HepG2 (cell line): ENCODE measurements around the gene TRIM69. TPM values are rescaled to one million over a fixed set of nuclear protein-coding genes. Genes with fewer than 3 reads are reported as not detected.
"Not testable (repeated sequence)": the region's sequence is repeated elsewhere in the genome, so short reads cannot be mapped to it uniquely, and the experiment has no call there.

ENCODE experiments used
- ATAC-seq: fragments of 200-7000 bp; cut with Tn5 transposase; 3 replicates; pipeline ENCODE4 v1.9.1; 2020; ENCODE audit warnings: mild to moderate bottlenecking, moderate library complexity
- BruUV-seq: library from RNA; stranded (reverse); fragments of 400-500 nt; replicated peaks from 2 replicates; lab custom pipeline; 2021; lab: Mats Ljungman, UMichigan
- CTCF ChIA-PET: fragments of 300-600 bp; formaldehyde crosslinking; extraction: SDS; loops from one replicate; lab custom pipeline; 2021; ENCODE audit warnings: low total read pairs, inconsistent platforms, low intra/inter-chr PET ratio; lab: Yijun Ruan, JAX
- POLR2A ChIA-PET: fragments of 350-600 bp; sonication (Branson Sonifier 250); formaldehyde crosslinking; loops from one replicate; lab custom pipeline; 2020; ENCODE audit warnings: antibody characterized with exemption, inconsistent platforms; lab: Yijun Ruan, JAX
- DNase-seq: peaks from one replicate; pipeline ENCODE4 v3.0.0-alpha.2; 2015; ENCODE audit warnings: low spot score
- FAIRE-seq: peaks from 3 replicates; lab custom pipeline; 2011; peaks lifted over from hg19 to GRCh38; lab: Jason Lieb, UNC
- H2AFZ ChIP-seq: one replicate; pipeline ENCODE4 v1.6.1; 2011; ENCODE audit warnings: low read length, inconsistent platforms
- H3K27ac ChIP-seq: fragments of 300-600 bp; 3 replicates; pipeline ENCODE4 v1.8.0; 2011; ENCODE audit warnings: mixed run types, mild to moderate bottlenecking, mixed read lengths, low read length, inconsistent platforms; ENCODE audit not compliant: insufficient read depth; ENCODE audit errors: extremely low read length
- H3K27me3 ChIP-seq, 2 experiments: fragments of 200-600 bp in 1 of 2; 2 replicates in 1 of 2; 3 replicates in 1 of 2; pipeline versions ENCODE4 v1.6.0 to v1.8.0; 2011; ENCODE audit warnings: low read length in 2 of 2, mild to moderate bottlenecking in 2 of 2, moderate library complexity in 2 of 2, inconsistent platforms in 1 of 2; ENCODE audit not compliant: insufficient read depth in 2 of 2, control insufficient read depth in 1 of 2
- H3K36me3 ChIP-seq, 2 experiments: fragments of 200-600 bp in 1 of 2; replicated peaks in 1 of 2; 2 replicates in 1 of 2; 3 replicates in 1 of 2; pipeline versions ENCODE4 v1.5.1 to v1.8.0; 2011; ENCODE audit warnings: low read length in 2 of 2, inconsistent platforms in 1 of 2; ENCODE audit not compliant: insufficient read depth in 2 of 2, control insufficient read depth in 1 of 2
- H3K4me1 ChIP-seq: 2 replicates; pipeline ENCODE4 v1.5.1; 2012; ENCODE audit warnings: low read length, inconsistent platforms; ENCODE audit not compliant: insufficient read depth
- H3K4me2 ChIP-seq: 2 replicates; pipeline ENCODE4 v1.6.0; 2011; ENCODE audit warnings: low read depth, low read length, inconsistent platforms
- H3K4me3 ChIP-seq, 3 experiments: fragments of 200-600 bp in 1 of 3; sonication (generic), shearing (Covaris generic) in 1 of 3; replicated peaks in 1 of 3; 2 replicates each; pipeline ENCODE4 v1.5.1; 2011 to 2016; ENCODE audit warnings: low read length in 3 of 3, inconsistent platforms in 2 of 3, low read depth in 2 of 3, mild to moderate bottlenecking in 2 of 3, control low read depth in 1 of 3, mixed read lengths in 1 of 3; ENCODE audit not compliant: insufficient read depth in 1 of 3
- H3K79me2 ChIP-seq: one replicate; pipeline ENCODE4 v1.6.1; 2011; ENCODE audit warnings: low read length, inconsistent platforms; ENCODE audit not compliant: insufficient read depth
- H3K9ac ChIP-seq: 2 replicates; pipeline ENCODE4 v1.6.0; 2011; ENCODE audit warnings: mild to moderate bottlenecking, low read depth, low read length, inconsistent platforms; ENCODE audit not compliant: insufficient read depth
- H3K9me3 ChIP-seq: 2 replicates; pipeline ENCODE4 v1.5.1; 2012; ENCODE audit warnings: mild to moderate bottlenecking, low read length
- H4K20me1 ChIP-seq: 2 replicates; pipeline ENCODE4 v1.6.0; 2011; ENCODE audit warnings: inconsistent platforms, mild to moderate bottlenecking, low read length, moderate library complexity; ENCODE audit not compliant: insufficient read depth
- THYN1 ChIP-seq: sonication (generic); formaldehyde crosslinking; IDR thresholded peaks from 2 replicates; pipeline ENCODE4 v1.8.1; 2023; ENCODE audit warnings: low read depth, mild to moderate bottlenecking, moderate library complexity, missing genetic modification reagents, borderline replicate concordance
- ZNF468 ChIP-seq: sonication (generic); formaldehyde crosslinking; IDR thresholded peaks from 2 replicates; pipeline ENCODE4 v1.8.0; 2022; ENCODE audit warnings: mild to moderate bottlenecking, moderate library complexity, missing genetic modification reagents
- WGBS: methylation state at CpG from one replicate; pipeline ENCODE4 v1.1.6; 2017; ENCODE audit warnings: low lambda C conversion rate; 5-methylcytosine and 5-hydroxymethylcytosine counted together
- in situ Hi-C: cut with HindIII; loops from 2 replicates; pipeline ENCODE4 v1.10.0; 2017; ENCODE audit warnings: low pct_unique_long_range_greater_than_20kb; ENCODE audit not compliant: extremely low pct_ligation_motif_present
- intact Hi-C: fragments of 100-400 bp; cut with micrococcal nuclease; formaldehyde crosslinking; loops from one replicate; pipeline ENCODE4 v1.10.0; 2022; ENCODE audit not compliant: unreplicated experiment
- polyA plus RNA-seq, 8 experiments: library from polyadenylated mRNA; depleted of rRNA in 3 of 8; stranded (reverse) in 7 of 8; unstranded in 1 of 8; fragments of >200 nt; fragmentation: Illumina TruSeq in 4 of 8; extraction: Trizol in 4 of 8; gene quantifications; 2 replicates each; pipeline versions ENCODE4 v1.2.1 to v1.2.3, GENCODE V29; 2011 to 2016; ENCODE audit warnings: low read depth in 4 of 8, missing spikeins in 1 of 8, mixed read lengths in 1 of 8; ENCODE audit not compliant: insufficient read depth in 1 of 8
- total RNA-seq, 5 experiments: library from RNA; depleted of rRNA; stranded (reverse); fragments of >200 nt; fragmentation: Illumina TruSeq; extraction: Trizol; gene quantifications; 2 replicates each; pipeline ENCODE4 v1.2.3, GENCODE V29; 2016; ENCODE audit warnings: low read depth in 1 of 5
- TF ChIP-seq, protein P1 (sequence below): sonication (generic); formaldehyde crosslinking; IDR thresholded peaks from 2 replicates; pipeline ENCODE4 v1.5.0; 2020; ENCODE audit warnings: missing genetic modification reagents, mild to moderate bottlenecking, borderline replicate concordance
- TF ChIP-seq, protein P2 (sequence below): sonication (generic); formaldehyde crosslinking; IDR thresholded peaks from 2 replicates; pipeline ENCODE4 v1.8.1; 2023; ENCODE audit warnings: mild to moderate bottlenecking, moderate library complexity, missing genetic modification reagents

Gene TRIM69
- total and polyA plus RNA-seq, 2 of the 13 experiments (the other 11 are each of a cell fraction or from before 2014, with no cell fraction given): 2.6 to 3.2 TPM

DNA sequence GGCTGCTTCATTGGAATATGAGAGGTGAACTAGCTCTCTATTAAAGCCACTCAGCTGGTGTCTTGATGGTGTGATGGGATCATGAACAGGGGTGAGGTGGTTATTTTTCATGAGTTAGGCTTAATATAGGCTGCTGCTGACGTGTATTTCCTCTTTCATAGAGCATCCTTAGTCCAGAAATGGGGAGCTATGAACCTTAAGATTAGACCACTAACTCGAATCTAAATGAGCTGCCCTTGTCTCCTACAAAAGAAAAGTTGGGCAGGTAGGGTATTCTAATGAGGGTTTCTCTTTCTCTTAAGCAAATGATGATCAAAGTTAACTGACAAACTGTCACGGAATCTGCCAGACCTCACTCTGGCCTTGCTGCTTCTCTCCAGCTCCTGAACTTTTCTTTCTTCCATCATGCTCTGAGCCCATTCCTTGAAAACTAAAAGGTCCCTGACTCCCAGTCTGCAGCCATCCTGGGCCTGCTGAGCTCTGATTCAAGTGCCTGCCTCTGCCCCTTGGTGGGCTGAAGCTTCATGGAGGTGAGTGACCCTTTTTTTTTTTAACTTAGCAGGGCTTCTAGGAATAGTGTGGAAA lies at the start of gene TRIM69 (continued):
- TF ChIP-seq, protein P1, sequence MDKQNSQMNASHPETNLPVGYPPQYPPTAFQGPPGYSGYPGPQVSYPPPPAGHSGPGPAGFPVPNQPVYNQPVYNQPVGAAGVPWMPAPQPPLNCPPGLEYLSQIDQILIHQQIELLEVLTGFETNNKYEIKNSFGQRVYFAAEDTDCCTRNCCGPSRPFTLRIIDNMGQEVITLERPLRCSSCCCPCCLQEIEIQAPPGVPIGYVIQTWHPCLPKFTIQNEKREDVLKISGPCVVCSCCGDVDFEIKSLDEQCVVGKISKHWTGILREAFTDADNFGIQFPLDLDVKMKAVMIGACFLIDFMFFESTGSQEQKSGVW: no peak
- TF ChIP-seq THYN1 (CRISPR knock-in tag) (no peak), ZNF468 (CRISPR knock-in tag) (no peak)
- TF ChIP-seq, protein P2, sequence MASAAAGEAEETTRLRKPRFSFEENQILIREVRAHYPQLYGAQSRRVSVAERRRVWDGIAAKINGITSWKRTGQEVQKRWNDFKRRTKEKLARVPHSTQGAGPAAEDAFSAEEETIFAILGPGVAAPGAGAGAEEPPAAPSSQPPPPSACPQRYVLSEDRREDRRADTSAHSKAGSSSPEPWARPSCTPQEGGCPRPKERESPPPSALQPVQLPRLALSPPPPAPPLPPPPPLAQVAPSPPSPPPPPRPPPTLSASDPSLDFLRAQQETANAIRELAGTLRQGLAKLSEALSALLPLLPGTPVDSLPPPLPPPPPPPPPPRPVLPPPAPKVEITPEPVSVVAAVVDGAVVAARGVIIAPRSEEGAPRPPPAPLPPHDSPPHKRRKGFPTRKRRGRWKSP (CRISPR knock-in tag): no peak
- TF ChIP-seq, all 625 proteins: peak for 0

DNA sequence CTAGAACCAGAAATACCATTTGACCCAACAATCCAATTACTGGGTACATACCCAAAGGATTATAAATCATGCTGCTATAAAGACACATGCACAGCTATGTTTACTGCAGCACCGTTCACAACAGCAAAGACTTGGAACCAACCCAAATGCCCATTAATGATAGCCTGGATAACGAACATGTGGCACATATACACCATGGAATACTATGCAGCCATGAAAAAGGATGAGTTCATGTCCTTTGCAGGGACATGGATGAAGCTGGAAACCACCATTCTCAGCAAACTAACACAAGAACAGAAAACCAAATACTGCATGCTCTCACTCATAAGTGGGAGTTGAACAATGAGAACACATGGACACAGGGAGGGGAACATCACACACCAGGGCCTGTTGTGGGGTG lies 47.0 kb upstream of the TRIM69 start:
- H3K4me1 ChIP-seq, H3K27me3 ChIP-seq, in situ Hi-C loops, H2AFZ ChIP-seq, intact Hi-C loops, H3K9me3 ChIP-seq, H3K4me3 ChIP-seq, H3K4me2 ChIP-seq, H3K79me2 ChIP-seq, ATAC-seq, BruUV-seq, H3K36me3 ChIP-seq, H3K9ac ChIP-seq, FAIRE-seq, CTCF ChIA-PET, H4K20me1 ChIP-seq, DNase-seq, POLR2A ChIA-PET, H3K27ac ChIP-seq: not testable (repeated sequence)
- WGBS: 6% methylated on average over 2 of the region's 2 CpGs

DNA sequence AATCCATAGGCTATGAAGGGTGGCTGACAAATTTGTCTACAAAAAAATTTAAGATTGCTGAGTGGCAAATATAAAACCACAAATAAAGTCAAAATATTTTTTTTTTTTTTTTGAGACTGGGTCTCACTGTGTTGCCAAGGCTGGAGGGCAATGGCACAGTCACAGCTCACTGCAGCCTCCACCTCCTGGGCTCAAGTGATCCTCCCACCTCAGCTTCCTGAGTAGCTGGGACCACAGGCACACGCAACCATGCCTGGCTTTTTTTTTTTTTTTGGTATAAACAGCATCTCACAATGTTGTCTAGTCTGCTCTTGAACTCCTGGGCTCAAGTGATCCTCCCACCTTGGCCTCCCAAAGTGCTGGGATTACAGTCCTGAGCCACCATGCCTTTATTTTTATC lies 46.1 kb upstream of the TRIM69 start:
- H3K4me1 ChIP-seq, BruUV-seq, H2AFZ ChIP-seq, H3K27ac ChIP-seq, H3K4me2 ChIP-seq, H3K4me3 ChIP-seq, H3K79me2 ChIP-seq, H4K20me1 ChIP-seq, H3K36me3 ChIP-seq, H3K27me3 ChIP-seq, in situ Hi-C loops, ATAC-seq, DNase-seq, H3K9ac ChIP-seq, CTCF ChIA-PET, intact Hi-C loops, POLR2A ChIA-PET, FAIRE-seq, H3K9me3 ChIP-seq: not testable (repeated sequence)
- WGBS: 0% methylated on average over 1 of the region's 1 CpG
